Glomerular visceral epithelial cell (primary cell): ENCODE results near the gene GPRIN3.
"Not testable (repeated sequence)": the region's sequence is repeated elsewhere in the genome, so short reads cannot be mapped to it uniquely, and the experiment has no call there.

ENCODE experiments used
- DNase-seq: peaks from one replicate; pipeline ENCODE4 v3.0.0-alpha.2; 2016; ENCODE audit errors: extremely low spot score

GPRIN3 gene

DNA sequence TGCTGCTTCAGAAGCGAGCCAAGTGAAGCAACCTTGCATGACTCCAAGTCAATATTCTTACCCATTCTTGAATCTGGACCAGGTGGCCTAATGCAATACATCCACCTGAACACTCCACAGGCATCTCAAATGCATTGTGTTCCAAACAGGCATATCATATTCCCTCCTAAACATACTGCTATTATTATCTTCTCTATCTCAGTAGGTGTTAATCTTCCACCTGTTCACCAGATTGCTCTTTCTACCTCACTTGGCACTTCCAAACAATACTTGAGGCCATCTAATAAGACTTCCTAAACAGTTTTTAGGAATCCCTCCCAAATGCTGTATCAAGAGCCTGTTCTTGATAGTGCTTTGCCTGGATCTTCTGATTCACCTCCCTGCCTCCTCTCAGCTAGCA, 90.7 kb downstream of the GPRIN3 start:
- DNase-seq, result no peak

DNA sequence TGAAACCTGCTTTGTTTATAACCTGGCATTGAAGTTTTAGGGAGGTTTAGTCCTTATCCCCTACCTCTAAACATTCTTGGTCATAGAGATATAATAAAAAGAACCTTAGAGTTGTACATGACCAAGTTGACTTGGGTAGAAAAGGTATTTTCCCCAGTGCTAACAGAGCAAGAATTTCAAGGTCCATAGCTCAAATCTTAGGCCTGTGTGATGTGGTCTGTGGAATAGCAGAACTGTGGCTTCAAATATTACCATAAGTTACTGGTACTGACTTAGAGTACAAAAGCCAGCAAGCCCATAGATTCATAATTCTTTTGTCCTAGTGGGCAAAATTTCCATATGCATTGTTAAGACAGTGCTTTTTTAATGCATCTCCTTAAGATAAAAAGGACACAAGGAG, 91.2 kb downstream of the GPRIN3 start:
- no peak for DNase-seq

GRCh38 chr4:89215736-89216135, 91.9 kb downstream of the GPRIN3 start:
- no peak for DNase-seq

GRCh38 chr4:89214308-89214707, 93.3 kb downstream of the GPRIN3 start:
- DNase-seq, result no peak

DNA sequence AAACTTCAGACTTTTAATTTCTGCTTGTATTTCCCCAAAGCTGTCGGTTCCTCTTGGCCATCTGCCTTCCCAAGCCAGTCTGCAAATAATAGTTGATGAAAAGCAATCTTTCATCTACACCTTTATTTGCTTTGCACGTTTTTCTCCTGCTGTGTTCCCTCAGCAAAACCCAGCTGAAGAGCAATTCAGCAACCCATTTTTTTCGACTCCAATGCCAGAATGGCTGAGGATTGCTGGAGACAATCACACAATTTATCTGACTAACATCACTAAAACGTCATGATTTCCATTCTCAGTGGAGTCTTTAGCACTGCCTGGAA, 94.3 kb downstream of the GPRIN3 start:
- DNase-seq, result no peak

DNA sequence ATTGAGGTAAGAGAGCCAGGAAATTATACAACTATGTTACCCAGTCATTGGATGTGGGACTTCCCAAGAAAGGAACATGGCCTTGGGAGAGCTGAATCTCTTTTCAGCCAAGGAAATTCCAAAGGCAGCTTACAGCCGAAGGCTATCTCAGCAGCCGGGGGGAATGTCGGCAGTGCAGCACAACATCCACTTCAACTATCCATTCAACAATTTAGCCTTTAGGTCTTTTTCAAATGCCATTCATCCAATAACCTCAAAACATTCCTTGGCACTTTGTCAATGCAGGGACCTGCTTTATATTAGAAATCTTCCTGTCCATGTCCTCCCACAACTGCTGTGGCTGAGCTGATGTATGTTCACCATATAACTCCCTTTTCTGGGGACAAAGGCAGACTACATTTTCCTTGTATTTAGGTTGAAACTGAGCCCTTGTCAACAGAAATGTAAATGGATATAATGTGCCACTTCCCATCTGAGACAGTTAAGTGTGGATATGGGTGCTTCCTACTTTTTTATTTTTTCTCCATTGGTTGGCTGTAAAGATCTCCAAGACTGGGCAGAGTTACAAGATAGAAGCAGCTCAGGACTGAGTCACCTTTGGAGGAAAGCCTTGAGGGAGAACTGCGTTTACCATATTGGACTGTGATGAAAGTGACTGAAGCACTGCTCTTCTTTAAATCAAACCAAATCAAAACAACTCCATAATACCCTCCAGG, 94.8 kb downstream of the GPRIN3 start:
- DNase-seq, result no peak

DNA sequence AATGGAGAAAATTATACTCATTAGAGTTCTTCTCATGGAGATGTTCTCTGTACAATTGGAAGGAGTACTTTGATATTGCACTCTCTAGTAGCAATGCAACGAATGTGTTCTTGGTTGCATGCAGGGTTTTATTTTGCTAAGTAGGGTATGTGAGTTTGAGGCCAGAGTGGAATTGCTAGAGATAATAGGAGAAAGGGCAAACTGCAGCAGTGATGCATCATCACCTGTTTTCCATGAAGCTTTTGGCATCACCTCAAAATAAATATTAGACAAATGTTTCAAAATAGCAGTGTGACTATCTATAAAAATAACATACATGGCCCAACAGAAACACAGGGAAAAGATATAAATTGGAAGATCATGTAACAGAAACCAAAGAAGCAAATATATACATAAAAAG, 103.0 kb downstream of the GPRIN3 start:
- DNase-seq, result no peak

DNA sequence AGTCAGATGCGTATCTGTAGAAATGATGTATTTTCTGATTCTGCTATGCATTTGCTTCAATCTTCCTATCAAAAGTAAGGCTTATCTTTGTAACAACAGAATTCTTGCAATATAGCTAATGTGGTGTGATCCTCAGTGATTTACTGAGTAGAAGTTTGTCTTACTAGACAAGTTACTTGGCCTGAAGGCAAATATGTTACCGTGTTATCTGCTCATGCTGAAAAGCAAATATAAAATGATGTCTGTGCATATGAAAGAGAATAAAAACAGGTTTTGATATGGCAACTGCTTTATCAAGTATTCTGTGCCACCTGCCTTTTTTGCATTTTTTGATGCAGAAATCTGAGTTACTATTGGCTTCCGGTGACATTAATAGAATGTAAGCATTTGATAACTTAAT, 103.7 kb downstream of the GPRIN3 start:
- no peak for DNase-seq

GRCh38 chr4:89199394-89199793, 108.2 kb downstream of the GPRIN3 start:
- DNase-seq, result not testable (repeated sequence)

DNA sequence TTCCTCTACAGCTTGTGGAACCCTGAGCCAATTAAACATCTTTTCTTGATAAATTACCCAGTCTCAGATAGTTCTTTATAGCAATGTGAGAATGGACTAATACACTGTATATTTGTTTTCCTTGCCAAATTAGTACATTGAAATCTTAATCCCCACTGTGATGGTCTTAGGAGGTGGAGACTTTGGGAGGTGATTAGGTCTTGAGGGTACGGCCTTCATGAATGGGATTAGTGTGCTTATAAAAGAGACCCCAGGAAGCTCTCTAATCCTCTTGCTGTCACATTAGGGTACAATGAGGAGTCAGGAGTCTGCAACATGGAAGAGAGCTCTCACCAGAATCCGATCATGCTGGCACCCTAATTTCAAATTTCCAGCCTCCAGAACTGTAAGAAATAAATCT, 109.7 kb downstream of the GPRIN3 start:
- DNase-seq, result no peak

GRCh38 chr4:89196745-89197144, 110.9 kb downstream of the GPRIN3 start:
- DNase-seq, result no peak

DNA sequence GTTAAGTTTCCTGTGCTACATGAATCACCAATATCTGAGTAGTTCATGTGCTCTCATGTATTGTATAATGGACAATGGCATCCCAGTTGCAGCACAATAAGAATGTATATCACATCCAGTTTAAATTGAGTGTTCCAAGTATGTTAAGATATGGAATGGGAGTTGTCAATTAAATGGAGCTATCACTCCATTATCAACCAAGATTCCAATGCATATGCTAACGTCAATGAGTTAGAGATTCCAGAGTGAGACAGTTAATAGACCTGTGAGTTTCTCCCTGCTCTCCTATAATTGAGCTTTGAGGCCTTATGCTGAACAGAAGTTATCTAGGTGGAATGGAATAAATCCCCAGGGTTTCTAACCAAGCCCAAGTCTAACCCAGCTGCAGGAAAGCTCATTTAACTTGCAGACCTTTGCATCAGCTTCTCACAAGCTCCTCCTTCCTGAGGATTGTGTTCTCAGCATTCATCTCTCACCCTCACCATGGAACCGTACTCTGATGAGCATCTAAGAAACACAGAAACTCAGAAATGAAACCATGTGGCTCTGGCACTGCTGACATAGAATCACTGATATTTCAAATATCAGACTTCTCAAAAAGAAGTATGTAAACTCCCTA, 111.4 kb downstream of the GPRIN3 start:
- no peak for DNase-seq

DNA sequence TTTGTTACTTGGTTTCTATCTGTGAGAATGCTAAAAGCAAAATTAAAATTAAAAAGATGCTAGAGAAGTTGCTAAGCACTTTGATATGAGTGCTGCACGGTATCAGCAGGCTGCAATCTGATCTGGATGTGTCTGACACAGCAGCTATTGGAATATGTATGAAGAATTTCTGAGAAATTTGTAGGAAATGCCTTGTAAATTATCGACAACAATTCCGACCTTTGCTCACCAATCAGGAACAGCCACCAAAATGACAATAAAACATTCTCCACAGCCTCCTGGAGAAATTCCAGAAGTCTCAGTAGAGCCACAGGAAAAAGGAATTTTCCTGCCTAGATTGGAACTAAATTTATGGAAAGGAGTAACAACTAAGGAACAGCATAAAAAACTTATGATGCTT, 113.8 kb downstream of the GPRIN3 start:
- no peak for DNase-seq
